Measurements from ENCODE around the gene NDUFC2. TPM values are rescaled to one million over a fixed set of nuclear protein-coding genes. Genes with fewer than 3 reads are reported as not detected.

The NDUFC2 gene
- total and polyA plus RNA-seq, 2 of the 13 experiments (the other 11 are each of a cell fraction or from before 2014, with no cell fraction given), result 256 to 363 TPM

DNA sequence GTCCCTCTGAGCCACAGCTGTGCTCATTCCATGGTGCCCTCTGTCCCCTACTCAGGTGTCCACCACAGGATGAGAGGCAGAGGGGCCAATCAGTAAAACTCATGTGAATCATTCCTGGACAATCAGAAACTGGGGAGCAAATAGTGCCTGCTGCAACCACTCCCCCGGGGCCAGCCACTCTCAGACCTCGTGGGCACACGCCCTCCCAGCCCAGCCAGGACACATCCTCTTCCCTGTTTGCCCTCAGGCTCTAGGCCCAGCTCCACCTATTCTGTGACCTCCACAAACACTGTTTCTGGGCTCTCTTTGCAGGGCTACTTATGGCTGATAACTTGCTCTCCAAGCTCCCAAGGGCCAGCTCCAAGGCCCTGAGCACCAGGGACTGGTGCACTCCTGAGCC is 42.6 kb downstream of the NDUFC2 start:
- intact Hi-C loops (cut with micrococcal nuclease; ENCODE audit: unreplicated experiment) (no loop called here), in situ Hi-C loops (cut with HindIII; ENCODE audit: extremely low pct_ligation_motif_present, low pct_unique_long_range_greater_than_20kb) (no loop called here)
- no peak overlapping the region for H3K9ac ChIP-seq (ENCODE audit: insufficient read depth, low read depth, low read length)
- 8% methylated on average over 2 of the region's 3 CpGs for WGBS (ENCODE audit: low lambda C conversion rate)
- H3K79me2 ChIP-seq (ENCODE audit: insufficient read depth, low read length), result no peaks in the 10 kb centered on the region
- POLR2A ChIA-PET, result interaction anchor here (0.9 kb wide), 1 partner anchor 42 kb away, joined by 4 read pairs; the partner anchor contains the start of gene INTS4
- peak overlapping the region; percentile 43 for H3K4me2 ChIP-seq (ENCODE audit: low read depth, low read length)
- no peaks in the 10 kb centered on the region for H3K36me3 ChIP-seq (replicated peaks in 1 of 2; ENCODE audit: control insufficient read depth in 1 of 2, insufficient read depth in 2 of 2, low read length in 2 of 2)
- ATAC-seq (peak; percentile 67), DNase-seq (ENCODE audit: low spot score) (peak; percentile 58), FAIRE-seq (peak; percentile 37)
- H4K20me1 ChIP-seq (ENCODE audit: insufficient read depth, low read length), result no peaks in the 10 kb centered on the region
- no peaks in the 10 kb centered on the region for H3K27me3 ChIP-seq (ENCODE audit: control insufficient read depth in 1 of 2, insufficient read depth in 2 of 2, low read length in 2 of 2)
- H3K4me1 ChIP-seq (ENCODE audit: insufficient read depth, low read length), result peaks cover 83% of the 10 kb centered on the region
- no peak overlapping the region for H3K27ac ChIP-seq (ENCODE audit: extremely low read length, insufficient read depth, low read length)
- CTCF ChIA-PET (ENCODE audit: low intra/inter-chr PET ratio, low total read pairs), result no interaction called here
- H2AFZ ChIP-seq (ENCODE audit: low read length), result no peak overlapping the region
- BruUV-seq (replicated peaks), result no TSS peak
- H3K4me3 ChIP-seq (replicated peaks in 1 of 3; ENCODE audit: insufficient read depth in 1 of 3, low read depth in 2 of 3, low read length in 3 of 3), result peak overlapping the region in 1 of 3 experiments; percentile 29; a peak in 1 of 6 replicates
- no peaks in the 10 kb centered on the region for H3K9me3 ChIP-seq (ENCODE audit: low read length)
- TF ChIP-seq ZNF3 (CRISPR knock-in tag; IDR thresholded peaks at IDR 0.05) (no peak), ZMYM3 (CRISPR knock-in tag; IDR thresholded peaks at IDR 0.05) (peak; percentile 31; the same call in 1 of the 2 replicates), MIER2 (CRISPR knock-in tag; IDR thresholded peaks at IDR 0.05) (no peak), ZNF564 (CRISPR knock-in tag; IDR thresholded peaks at IDR 0.05) (no peak), ZNF543 (CRISPR knock-in tag; IDR thresholded peaks at IDR 0.05) (no peak), ZBTB42 (CRISPR knock-in tag; IDR thresholded peaks at IDR 0.05) (no peak), IKZF1 (IDR thresholded peaks at IDR 0.05) (no peak), U2AF2 (IDR thresholded peaks at IDR 0.05; ENCODE audit: low read depth, low read length) (no peak), ZNF841 (CRISPR knock-in tag; IDR thresholded peaks at IDR 0.05; ENCODE audit: borderline replicate concordance) (no peak), SCMH1 (CRISPR knock-in tag; IDR thresholded peaks at IDR 0.05; ENCODE audit: borderline replicate concordance) (no peak), ESRRA (CRISPR knock-in tag; IDR thresholded peaks at IDR 0.05; ENCODE audit: low read depth) (no peak), YY1 (IDR thresholded peaks at IDR 0.05; ENCODE audit: insufficient read depth, insufficient replicate concordance, low read depth, low read length) (no peak)
- TF ChIP-seq, protein P1, sequence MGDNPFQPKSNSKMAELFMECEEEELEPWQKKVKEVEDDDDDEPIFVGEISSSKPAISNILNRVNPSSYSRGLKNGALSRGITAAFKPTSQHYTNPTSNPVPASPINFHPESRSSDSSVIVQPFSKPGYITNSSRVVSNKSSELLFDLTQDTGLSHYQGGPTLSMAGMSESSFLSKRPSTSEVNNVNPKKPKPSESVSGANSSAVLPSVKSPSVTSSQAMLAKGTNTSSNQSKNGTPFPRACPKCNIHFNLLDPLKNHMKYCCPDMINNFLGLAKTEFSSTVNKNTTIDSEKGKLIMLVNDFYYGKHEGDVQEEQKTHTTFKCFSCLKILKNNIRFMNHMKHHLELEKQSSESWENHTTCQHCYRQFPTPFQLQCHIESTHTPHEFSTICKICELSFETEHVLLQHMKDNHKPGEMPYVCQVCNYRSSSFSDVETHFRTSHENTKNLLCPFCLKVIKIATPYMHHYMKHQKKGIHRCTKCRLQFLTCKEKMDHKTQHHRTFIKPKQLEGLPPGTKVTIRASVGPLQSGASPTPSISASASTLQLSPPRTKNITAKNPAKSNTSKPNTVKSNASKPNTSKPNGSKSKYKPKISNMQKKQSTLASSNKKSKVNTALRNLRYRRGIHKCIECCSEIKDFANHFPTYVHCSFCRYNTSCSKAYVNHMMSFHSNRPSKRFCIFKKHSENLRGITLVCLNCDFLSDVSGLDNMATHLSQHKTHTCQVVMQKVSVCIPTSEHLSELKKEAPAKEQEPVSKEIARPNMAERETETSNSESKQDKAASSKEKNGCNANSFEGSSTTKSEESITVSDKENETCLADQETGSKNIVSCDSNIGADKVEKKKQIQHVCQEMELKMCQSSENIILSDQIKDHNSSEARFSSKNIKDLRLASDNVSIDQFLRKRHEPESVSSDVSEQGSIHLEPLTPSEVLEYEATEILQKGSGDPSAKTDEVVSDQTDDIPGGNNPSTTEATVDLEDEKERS (CRISPR knock-in tag; IDR thresholded peaks at IDR 0.05), result no peak
- TF ChIP-seq, protein P2, sequence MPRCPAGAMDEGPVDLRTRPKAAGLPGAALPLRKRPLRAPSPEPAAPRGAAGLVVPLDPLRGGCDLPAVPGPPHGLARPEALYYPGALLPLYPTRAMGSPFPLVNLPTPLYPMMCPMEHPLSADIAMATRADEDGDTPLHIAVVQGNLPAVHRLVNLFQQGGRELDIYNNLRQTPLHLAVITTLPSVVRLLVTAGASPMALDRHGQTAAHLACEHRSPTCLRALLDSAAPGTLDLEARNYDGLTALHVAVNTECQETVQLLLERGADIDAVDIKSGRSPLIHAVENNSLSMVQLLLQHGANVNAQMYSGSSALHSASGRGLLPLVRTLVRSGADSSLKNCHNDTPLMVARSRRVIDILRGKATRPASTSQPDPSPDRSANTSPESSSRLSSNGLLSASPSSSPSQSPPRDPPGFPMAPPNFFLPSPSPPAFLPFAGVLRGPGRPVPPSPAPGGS (CRISPR knock-in tag; IDR thresholded peaks at IDR 0.05), result no peak
- TF ChIP-seq, protein P3, sequence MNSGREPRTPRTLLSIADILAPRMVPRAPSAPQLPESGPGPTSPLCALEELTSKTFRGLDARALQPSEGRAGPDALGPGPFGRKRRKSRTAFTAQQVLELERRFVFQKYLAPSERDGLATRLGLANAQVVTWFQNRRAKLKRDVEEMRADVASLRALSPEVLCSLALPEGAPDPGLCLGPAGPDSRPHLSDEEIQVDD (CRISPR knock-in tag; IDR thresholded peaks at IDR 0.05; ENCODE audit: borderline replicate concordance), result no peak
- TF ChIP-seq, protein P4, sequence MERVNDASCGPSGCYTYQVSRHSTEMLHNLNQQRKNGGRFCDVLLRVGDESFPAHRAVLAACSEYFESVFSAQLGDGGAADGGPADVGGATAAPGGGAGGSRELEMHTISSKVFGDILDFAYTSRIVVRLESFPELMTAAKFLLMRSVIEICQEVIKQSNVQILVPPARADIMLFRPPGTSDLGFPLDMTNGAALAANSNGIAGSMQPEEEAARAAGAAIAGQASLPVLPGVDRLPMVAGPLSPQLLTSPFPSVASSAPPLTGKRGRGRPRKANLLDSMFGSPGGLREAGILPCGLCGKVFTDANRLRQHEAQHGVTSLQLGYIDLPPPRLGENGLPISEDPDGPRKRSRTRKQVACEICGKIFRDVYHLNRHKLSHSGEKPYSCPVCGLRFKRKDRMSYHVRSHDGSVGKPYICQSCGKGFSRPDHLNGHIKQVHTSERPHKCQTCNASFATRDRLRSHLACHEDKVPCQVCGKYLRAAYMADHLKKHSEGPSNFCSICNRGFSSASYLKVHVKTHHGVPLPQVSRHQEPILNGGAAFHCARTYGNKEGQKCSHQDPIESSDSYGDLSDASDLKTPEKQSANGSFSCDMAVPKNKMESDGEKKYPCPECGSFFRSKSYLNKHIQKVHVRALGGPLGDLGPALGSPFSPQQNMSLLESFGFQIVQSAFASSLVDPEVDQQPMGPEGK (CRISPR knock-in tag; IDR thresholded peaks at IDR 0.05), result peak; percentile 39; the same call in 1 of the 2 replicates
- TF ChIP-seq, protein P5, sequence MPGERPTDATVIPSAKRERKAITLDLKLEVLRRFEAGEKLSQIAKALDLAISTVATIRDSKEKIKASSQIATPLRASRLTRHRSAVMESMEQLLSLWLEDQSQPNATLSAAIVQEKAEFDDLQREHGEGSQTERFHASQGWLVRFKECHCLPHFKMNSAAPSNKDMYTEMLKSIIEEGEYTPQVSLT (CRISPR knock-in tag; IDR thresholded peaks at IDR 0.05; ENCODE audit: borderline replicate concordance, low read depth), result no peak
- TF ChIP-seq, protein P6, sequence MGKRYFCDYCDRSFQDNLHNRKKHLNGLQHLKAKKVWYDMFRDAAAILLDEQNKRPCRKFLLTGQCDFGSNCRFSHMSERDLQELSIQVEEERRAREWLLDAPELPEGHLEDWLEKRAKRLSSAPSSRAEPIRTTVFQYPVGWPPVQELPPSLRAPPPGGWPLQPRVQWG (CRISPR knock-in tag; IDR thresholded peaks at IDR 0.05; ENCODE audit: borderline replicate concordance, low read depth), result no peak
